Measurements from ENCODE around the gene MAMLD1.

Gene MAMLD1

DNA sequence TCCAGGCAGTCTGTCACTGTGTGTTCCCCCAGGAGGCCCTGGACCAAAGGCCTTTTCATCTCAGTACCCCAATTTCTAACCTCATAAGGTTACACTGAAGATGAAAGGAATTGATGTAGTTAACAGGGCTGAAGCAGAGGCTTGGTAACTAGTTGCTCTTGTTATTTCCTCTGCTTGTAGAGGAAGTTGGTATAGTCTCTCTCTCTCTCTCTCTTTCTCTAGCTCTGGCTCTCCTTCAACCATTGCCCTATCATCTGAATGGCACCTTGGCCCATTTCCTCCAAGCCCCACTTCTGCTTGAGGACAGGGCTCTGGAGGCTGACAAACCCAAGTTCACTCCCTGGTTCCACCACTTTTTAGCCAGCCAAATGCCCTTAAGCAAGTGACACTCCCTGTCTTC is 96.1 kb downstream of the MAMLD1 start:
- DNase-seq (ENCODE audit: low read depth in 2 of 2) = no peak

DNA sequence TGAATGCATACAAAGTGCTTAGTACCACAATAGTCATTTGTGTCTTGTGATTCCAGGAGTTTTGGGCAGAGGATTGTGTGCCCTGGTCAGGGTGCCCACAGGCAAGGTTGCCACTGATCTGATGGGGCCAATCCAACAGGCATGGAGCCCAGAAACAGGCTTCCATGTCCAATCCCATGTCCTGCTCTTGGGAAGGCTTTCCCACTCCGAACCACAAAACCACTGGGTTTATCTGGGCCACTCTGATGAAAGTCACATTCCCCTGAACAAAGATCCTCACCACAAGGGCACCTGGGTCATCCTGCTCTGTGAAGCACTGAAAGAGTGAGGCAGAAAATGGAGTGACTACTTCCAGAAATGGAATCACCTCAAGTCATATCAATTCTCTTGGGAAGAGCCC is 96.9 kb downstream of the MAMLD1 start:
- no peak for DNase-seq (ENCODE audit: low read depth in 2 of 2)

DNA sequence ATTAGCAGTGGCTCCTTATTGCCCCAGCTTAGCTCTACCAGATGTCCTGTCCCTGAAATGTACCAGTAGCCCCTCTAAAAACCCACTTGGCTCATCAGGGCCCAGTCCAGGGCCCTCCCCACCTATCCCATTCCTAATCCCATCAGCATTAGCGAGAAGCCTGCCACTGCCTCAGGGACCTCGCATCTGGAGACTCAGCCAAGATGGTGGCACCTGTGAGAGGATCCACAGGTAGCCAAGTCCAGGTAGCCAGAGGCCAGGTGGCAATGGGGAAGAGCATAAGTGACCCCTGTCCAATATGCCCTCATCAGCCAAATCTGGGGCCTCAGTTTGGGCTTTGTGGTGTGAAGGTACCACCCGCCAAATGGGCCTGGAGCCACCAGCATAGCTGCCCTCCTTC is 97.7 kb downstream of the MAMLD1 start:
- no peak for DNase-seq (ENCODE audit: low read depth in 2 of 2)

DNA sequence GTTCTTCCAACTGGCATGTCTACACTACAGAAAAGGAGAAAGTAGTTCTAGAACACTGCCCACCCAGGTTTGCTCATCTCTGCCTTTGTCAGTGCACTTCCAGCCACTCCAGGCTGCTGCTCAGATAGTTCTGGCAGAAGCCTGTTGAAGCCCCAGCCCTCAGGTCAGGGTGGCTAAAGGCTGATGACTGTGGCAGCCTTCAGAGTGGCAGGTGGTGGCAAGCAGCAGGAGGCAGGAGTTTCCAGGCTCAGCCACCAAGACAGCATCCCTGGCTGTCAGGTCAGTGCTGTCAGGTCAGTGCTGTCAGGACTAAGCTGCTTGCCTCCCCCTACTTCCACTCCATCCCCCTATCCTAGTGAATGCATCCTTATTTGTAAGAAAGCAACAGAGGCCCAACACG is 100.4 kb downstream of the MAMLD1 start:
- DNase-seq (ENCODE audit: low read depth in 2 of 2) = no peak

DNA sequence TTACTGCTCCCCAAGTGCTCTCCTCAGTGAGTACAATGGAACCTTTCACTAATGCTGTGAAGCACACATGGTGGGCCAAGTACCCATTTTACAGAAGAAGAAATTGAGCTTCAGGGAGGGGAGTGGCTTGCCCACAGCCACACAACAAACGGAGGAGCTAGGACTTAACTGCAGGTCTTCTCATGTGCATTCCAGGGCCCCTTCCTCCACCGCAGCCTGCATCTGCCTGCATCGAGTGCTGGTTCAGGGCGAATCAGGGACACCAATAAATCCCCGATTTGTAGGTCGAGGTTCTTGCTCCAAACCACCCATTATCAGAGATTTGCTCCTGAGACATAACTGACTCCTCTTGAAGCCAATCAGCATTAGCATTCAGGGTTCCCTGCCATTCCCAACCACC is 100.9 kb downstream of the MAMLD1 start:
- no peak for DNase-seq (ENCODE audit: low read depth in 2 of 2)

DNA sequence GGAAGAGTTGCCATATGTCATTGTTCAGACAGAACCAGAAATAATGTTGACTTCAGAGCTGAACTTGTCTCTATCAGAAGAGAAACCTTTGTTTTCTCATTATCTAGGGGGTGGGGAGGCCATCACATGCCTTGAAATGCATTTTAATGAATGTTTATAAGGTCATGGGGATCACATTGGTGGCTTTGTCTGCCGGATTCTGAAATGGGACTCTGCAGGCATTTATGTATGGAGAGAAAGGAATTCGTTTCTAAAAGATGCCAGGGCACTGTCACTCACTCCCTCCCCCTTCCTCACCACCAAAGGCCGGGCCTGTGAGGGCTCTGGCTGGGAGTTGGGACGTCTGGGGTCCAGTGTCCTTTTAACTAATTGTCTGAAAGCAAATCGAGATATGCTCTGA is 102.2 kb downstream of the MAMLD1 start:
- no peak for DNase-seq (ENCODE audit: low read depth in 2 of 2)

DNA sequence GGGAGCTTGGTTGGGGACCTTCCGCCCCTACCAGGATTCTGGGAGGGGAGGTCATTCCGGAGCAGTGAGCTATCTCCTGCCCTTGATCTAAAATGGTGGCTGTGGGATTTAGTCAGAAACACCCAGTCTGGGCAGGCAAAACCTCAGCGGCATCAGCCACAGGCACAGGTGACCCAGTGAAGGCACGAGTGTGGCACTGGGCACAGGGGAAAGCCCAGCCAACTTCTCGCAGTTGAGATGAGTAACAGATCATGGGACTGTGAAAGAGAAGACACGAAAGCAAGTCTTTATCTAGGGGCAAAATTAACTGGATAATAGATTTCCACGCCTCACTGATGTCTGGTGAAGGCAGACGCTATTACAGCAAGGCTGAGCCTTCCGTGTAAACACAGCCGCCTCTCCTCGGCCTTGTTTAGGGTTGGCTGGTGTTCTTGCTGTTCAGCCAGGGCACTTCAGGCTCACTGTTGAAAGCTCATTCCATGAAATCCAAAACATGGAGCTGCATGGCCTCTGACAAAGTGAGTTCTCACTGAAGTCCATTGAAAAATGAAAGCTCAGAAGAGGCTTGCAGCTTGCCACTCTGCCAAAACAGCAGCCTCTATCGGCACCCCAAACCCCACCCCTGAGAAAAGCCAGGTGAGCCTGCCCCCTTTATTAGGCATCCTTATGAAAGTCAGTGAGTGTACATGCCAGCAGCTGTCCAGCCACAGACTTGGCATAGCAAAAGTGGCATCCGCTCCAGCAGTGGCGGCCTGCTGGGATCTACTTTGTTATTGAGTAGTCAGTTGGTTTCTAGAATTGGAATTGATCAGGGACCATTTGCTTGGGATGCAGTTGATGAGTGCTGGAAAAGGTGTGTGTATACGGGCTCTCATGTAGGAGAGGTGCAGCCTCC is 103.0 kb downstream of the MAMLD1 start:
- DNase-seq (ENCODE audit: low read depth in 2 of 2) = no peak

DNA sequence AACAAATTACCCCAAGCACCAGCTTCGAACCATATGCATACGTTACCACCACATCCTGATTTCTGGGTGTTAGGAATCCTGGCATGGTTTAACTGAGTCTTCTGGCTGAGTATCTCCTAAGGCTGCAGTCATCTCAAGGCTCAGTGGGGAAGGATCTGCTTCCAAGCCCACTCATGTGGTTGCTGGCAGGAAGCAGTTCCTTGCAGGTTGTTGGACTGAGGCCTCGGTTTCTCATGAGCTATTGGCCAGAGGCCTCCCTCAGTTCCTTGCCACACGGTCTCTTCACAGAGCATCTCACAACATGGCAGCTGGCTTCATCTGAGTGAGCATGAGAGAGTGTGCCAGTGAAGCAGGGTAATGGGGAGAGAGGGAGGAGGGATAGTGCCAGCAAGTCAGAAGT is 109.2 kb downstream of the MAMLD1 start:
- DNase-seq (ENCODE audit: low read depth in 2 of 2) = no peak

DNA sequence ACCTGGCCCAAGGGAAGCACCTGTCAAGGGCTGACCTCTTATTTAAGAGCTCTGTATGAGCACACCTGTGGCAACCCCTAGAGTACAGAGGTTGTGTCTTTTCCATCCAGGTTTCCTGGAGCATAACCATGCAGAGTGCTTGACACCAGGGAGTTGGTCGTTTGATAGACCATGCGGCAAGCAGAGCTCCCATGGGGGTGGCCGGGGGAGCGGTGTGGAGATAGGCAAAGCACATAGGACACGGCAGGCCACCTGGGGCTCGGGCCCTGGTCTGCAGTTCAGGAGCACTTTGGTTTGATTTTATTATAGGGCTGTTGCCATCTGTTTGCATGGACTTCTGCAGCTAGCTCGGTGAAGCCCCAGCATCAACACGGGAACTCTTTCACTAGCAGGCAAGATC is 110.3 kb downstream of the MAMLD1 start:
- no peak for DNase-seq (ENCODE audit: low read depth in 2 of 2)

DNA sequence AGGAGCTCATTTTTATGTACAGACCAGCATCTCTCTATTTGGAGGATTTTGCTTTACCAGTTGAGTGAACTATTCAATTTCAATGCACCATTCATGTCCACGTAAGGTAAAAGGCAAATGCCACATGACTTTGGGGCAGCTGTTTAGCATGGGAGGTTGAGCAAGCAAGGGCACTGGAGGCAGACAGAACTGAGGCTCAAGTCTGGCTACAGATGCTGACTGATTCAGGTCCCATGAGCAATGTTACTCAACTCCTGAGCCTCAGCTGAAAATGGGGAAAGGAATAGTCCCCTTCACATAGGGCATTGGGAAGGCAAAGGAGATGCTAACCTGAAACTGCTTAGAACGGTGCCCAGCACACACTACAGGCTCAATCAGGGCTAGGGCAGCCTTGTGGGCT is 112.3 kb downstream of the MAMLD1 start:
- no peak for DNase-seq (ENCODE audit: low read depth in 2 of 2)

DNA sequence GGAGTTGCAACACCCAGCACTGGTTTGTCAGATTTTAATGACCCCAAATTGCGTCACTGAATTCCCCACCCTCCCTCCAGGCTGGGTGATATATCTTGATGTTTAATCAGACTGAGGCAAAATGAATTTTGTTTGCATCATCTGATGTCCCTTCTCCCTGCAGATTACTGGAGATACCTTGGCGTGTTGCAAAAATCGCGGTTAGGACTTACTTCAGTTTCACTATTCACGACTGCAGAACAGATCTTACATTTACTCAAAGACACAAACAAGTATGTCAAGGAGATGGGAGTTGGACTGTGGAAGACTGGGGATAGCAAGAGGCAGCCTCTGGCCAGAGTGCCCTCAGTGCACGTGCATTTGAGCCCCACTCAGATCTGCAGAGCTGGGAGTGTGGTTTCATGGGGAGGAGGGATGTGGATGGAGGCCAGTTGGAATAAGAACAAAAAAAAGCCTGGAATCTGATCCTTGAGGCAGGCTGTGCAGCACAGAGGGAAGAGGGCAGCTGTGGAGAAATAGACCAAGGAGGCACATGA is 113.1 kb downstream of the MAMLD1 start:
- DNase-seq (ENCODE audit: low read depth in 2 of 2) = no peak

DNA sequence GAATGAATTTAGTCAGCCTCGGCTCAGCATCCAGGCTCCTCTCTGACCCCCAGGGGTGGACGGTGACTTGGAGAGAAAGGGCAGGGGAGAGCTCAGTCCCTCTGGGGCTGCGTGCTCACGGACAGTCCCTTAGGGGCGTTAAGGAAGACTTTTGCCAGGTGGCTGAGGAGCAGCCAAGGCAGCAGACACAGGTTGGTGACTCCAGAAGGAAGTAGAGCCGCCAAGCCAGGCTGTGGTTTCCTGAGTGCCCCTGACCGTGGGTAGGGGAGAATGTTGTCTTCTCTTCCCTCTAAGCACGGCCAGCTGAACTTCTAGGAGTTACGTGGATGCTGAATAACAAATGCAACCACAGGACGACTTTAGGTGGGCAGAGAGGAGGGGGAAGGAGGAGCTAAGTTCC is 114.3 kb downstream of the MAMLD1 start:
- DNase-seq (ENCODE audit: low read depth in 2 of 2) = no peak

DNA sequence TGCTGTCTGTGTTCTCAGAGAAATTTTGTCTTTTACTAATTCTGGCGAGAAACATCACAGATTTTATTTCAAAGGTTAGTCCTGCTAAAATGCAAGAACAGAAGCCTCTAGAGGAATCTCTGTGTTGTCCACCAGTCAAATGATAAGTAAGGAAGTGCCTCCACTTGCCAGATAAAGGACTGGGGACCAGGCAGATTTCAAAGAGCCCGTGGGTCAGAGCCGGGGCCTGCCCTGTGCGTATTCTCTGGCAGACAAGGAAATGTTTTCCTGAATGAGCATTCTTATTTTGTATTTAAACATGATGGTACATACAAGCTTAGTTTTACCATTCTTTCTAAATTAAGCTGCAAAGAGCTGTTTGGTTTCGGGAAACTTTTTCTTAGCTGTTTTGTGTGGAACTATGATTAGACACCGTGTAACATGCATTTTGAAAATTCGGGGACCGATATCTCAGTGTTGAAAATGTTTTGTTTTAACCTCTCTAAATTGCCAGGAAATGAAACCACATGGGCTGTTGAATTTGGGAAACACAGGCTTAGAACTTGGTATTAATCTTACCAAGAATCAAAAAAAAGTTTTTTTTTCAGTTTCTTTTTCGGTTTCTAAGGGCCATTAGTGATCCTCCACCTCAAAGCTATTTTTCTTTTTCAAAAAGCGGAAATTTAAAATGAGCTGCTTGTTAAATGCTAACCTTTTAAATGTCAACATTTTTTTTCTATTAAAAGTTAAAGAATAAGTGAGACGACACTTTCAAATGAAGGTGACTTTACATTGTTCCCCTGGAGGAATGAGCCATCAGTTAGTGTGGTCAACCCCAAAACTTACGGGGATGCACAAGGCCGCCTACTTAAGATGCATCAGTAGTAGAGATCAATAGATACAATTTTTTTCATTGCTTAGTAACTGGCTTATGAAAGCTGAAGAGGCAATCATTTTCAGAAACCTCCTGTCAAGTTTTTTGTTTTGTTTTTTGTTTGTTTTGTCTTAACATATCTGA is 115.7 kb downstream of the MAMLD1 start:
- peak in 1 of 2 donors; percentile 29 for DNase-seq (ENCODE audit: low read depth in 2 of 2)

DNA sequence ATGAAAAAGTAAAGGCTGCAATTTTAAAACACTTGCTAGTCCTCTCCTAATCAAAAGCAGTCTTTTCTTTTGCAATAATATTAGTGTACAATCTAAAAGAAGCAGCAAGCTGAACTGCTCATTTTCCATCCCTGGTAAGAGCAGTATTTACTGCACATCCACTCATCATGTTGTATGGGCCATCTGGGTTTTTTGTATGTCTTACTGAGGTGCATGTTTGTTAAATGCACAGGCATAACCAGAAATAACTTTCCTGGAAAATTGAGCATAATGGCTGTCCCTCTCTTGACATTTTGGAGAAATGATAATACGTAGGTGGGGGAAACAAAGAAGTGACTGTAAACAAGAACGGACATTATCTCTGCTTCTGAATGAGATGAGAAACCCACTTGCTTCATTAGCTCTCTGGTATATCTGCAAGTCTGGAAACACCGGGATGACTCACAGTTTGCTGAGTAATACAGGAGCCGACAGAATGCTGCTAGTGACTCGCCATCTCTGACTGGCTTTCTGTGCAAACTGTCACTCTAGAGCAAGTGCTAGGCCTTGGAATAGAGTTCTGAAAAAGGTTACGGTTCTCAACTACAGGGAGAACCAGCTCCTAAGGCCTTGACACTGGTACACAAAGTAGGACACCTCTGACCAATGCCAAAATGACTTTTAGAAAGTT is 119.6 kb downstream of the MAMLD1 start:
- DNase-seq (ENCODE audit: low read depth in 2 of 2) = peak; percentile 7 to 41

DNA sequence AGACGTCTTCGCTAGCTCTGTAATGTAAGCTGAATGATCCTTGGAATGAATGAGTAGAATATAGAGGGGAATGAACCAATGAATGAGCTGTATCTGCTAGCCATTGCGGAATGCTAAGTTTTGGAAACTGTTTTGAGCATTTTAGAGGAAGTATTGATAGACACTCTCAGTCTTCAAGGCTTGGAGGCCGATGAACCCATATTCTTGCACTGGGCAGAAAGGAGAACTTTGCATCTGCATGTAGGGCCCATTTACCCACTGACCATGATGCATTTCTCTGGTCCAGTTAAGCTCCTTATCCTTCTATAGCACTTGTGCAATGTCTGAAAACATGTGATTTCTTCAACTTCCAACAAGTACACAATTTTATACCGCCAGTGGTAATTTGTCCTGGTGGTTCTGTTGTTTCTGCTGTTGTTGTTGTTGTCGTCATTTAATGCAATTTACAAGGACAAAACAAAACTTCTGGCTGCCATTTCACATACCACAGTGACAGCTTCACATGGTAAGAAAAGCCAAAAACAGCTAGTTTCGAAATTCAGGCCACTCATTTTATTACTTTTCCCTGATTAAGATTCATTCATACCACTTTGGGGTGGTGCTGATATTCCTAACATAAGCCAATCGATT is 120.4 kb downstream of the MAMLD1 start:
- DNase-seq (ENCODE audit: low read depth in 2 of 2) = no peak

DNA sequence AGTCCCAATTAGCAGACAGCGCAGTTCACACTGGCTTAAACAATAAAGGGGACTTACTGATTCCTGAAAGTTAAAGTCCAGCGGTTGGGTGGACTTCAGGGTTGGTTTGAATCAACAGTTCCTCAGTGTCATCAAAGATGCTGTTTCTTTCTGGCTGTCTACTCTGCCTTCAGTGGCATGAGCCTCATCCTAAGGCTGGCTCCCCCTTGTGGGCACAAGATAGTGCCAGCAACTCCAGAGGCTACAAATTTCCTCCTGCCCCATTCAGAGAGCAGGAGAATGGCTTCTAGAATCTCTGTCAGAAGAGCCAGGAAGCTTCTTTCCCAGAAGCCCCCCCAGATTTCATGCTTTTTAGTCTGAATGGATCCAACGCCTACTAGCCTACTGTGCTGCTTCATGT is 122.9 kb downstream of the MAMLD1 start:
- DNase-seq (ENCODE audit: low read depth in 2 of 2) = peak in 1 of 2 donors; percentile 6

DNA sequence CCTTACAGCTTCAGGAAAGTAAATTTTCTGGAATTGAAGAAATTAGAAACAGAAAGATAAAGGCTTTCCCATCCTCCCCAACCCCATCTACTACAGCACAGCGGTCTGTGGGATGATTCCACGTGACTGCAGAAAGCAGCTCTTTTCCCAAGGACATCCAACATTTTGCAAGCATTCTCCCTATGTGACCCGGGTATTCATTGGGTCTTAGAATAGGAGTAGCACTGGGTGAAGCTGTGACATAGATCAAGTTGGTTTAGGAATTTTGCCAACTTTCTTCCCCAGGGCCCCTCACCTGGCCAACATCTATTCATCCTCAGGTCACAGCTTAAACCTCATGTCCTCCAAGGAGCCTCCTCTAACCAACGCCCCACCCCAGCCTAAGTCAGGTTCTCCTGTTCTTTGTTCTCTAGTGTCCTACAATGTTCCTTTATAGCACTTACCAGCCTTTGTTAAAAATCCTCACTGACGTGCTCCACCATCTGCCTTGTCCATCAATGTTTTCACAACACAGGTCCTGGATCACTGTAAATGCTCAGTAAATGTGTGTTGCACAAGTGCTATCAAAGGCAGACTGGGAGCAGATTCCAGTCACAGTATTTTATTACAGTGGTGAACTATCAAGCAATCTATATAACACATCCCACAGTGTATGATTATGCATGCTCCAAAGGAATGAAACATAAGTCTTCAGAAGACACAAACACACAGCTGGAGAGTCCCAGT is 124.4 kb downstream of the MAMLD1 start:
- no peak for DNase-seq (ENCODE audit: low read depth in 2 of 2)

DNA sequence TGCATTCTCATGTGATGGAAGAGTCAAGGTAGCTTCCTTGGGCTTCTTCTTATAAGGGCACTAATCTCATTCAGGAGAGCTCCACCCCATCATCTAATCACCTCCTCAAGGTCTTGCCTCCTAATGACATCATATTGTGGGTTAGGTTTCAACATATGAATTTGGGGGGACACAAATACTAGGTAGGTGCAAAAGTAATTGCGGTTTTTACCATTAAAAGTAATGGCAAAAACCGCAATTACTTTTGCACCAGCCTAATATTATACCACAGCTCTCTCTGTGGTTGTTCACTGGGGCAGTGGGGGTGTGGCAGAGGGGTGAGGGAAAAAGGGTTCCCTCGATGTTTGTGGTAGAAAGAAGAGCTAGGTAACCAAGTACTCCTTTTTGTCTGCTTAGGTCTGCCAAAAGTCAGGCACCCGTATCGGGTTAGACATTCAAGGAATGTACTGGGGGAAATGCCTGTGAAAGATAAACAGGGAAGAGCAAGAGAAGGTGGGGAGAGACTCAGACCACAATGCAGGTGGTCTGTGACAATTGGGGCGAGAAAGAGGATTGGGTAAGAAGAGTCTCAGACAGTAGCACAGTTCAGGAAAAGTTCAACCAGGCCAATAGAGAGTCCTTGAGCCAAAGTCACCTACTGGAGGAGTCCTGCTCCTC is 126.4 kb downstream of the MAMLD1 start:
- DNase-seq (ENCODE audit: low read depth in 2 of 2) = no peak

DNA sequence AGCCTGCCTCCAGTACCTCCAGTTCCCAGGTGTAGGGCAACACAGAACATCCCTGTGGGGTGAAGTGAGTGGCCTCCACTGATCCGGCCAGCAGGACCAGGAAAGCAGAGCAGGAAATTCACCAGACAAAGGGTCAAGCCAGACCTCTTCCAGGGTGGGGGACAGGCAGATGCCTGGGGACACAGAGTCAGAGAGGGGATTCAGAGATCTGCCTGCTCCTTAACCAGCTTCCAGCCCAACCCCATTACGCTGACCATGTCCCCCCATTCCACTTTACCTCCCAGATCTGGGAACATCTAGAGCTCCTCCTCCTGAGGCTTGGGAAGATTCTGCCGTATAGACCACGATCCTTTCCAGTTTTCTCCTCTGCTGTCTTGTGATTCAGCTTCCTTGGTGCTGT is 132.4 kb downstream of the MAMLD1 start:
- no peak for DNase-seq (ENCODE audit: low read depth in 2 of 2)

DNA sequence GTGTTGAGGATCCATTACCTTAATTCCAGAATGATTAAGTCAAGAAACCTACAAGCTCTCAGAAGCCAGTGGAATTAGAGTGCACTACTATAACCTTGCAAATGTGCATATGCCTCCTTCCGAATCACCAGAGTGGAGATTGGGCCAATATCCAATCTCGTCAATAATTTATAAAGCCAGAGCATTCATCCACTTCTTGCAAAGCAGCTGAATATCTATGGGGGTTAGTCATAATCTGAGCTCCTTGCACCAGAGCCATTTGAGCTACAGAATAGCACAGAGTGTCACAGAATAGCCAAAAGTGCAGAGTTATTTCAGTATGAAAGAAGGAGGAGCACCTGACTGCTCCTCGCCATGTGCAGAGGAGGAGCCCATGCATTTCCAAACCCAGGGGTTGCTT is 136.1 kb downstream of the MAMLD1 start:
- no peak for DNase-seq (ENCODE audit: low read depth in 2 of 2)
